Dedifferentiated amniotic fluid mesenchymal stem cell (primary cell): ENCODE data around the gene EIF1B.
"Not testable (repeated sequence)": the region's sequence is repeated elsewhere in the genome, so short reads cannot be mapped to it uniquely, and the experiment has no call there.

Source experiments
- DNase-seq: peaks from one replicate; pipeline ENCODE4 v3.0.0-alpha.2; 2016; ENCODE audit errors: extremely low spot score

The EIF1B gene

DNA sequence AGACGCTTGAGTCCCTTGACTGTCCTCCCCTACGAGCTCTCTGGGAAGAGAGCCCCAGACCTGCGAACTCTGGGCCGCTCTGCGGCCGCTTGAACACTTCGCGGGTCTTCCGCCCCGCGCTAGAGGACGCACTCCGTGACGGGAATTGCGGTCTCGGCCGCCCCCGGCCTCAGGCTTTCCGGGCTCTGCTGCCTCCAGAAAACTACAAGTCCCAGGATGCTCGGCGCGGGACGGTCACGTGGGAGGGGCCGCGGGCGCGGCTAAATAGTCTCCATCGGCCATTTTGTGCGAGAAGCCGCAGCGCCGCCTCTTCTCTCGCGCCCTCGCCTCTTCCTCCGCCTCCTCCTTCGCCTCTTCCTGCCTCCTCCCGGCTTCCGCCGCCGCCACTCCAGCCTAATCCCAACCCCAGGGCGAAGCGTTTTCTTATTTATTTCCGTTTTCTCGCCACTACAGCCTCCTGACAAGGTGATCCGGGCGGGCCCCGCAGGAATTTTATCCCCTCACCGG lies at the start of gene EIF1B:
Gene EIF1B, plus strand, starts transcription at position 290 of the 507 bp plus-strand sequence. CDS start 235 bp downstream, outside the sequence.
- DNase-seq: peak; percentile 98

DNA sequence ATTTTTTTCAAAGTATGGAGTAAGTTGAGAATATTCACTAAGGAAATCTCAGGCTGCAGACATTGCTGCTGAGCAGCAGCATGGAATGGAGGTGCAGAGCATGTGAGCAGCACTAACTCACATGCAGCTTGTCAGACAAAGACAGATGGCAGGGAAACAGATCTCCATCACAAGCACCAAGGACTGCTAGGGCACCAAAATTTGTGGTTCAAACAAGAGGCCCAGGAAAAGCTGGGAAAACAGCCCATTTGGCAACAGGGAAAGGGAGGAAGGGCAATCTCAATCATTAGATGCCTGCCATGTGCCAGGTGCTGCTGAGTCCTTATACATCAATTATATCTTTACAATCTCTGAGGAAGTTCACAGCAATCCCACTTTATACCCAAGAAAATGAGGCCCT lies 47.2 kb upstream of the EIF1B start:
- DNase-seq: no peak

DNA sequence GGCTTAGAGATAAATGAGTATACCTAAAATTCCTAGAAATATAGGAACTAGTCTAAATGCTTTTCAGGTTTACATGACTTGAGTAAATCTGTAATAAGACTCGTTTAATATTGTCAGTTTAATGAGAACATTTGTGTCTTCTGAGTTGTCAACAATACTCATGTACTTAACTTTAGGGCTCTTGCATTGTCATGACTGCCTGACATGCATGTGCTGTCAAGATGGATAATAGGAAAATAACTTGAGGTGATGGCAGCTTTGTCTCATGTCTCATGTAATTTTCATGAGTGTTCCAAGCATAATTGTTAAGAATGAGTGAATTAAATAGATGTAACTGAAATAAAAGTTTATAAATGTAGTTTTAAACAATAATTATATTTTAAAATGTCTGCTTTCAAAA lies 45.1 kb upstream of the EIF1B start:
- DNase-seq: no peak

DNA sequence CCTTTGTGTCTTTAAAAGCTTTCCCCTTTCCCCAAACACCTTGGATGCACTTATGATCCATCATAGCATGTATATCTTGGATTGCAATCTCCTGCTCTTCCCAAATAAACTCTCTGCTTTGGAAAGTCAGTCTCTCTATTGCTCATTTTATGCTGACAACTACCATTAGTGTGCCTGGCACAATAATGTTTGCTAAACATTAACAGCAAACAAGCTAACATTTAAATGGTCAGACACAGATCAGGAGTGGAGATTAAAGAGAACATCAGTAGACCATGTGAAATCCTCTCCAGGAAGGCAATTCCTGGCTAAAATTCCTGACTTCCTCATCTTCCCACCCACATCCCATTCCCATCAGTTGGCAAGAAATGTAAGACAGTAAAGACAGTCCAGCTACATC lies 44.3 kb upstream of the EIF1B start:
- no peak for DNase-seq

DNA sequence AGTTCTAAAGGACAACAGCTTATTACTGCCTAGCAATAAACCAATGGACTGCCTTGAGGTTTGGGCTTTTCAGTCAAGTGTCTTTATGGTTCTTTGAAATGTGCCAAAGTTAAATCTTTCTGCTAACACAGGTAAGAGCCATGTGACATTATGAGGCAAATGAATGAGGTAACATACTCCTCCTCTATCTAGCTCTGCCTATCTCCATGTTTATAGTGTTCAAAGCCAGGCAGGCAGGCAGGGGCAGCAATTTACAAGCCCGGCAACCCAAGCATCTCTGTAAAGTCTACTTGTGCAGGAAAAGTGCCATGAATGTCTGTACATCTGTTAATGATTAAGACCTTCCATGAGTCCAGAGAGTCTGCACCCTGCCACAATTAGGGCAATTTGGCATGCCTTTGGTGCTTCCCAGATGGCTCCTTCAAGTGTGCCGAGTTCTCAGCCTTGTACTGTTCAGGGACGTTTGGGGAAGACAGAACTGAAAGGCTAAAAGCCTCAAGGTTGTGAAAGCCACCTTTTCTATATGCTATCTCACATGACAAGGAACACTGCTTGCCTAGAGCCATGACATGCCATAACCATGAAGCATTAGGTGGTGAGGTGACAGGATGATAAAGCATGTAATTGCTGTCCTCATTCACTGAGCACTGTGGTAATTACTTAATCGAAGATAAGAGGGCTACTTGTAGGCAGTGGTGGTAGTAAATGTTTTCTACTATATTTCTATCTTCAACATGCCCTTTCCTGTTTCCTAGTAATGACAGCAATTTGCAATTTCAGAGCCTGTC lies 41.4 kb upstream of the EIF1B start:
- DNase-seq: no peak

DNA sequence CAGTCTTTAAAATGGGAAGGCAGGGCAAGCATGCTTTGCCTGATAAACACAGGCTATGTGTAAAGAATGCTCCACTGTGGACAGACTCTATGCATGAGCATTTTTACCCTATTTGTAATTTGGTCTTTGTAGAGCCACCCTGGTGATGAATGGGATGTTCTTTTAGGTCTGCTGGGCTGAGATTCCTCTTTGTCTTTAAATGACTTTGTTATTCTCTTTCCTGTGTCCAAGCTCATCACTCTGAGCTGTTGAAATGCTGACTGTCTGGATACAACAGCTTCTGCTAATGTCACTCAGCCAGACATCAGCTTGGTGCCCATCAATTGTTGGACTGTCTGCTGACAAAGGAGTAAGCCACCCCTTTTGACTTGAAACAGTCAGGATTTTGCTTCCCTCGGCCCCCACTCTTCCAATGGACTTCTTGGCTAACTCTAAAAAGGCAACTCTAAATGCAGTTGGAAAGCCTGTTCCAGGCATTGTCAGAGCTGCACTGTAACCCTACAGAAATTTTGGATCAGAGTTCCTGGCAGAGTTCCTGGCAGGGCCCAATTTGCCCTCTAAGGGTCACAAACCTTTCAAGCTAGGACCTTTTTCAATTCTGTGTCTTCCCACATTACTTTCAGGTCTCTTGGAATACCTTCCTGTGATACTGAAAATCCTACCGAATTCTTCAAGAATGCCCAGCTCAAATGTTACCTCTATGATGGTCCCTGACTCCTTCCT lies 40.5 kb upstream of the EIF1B start:
- DNase-seq: no peak

DNA sequence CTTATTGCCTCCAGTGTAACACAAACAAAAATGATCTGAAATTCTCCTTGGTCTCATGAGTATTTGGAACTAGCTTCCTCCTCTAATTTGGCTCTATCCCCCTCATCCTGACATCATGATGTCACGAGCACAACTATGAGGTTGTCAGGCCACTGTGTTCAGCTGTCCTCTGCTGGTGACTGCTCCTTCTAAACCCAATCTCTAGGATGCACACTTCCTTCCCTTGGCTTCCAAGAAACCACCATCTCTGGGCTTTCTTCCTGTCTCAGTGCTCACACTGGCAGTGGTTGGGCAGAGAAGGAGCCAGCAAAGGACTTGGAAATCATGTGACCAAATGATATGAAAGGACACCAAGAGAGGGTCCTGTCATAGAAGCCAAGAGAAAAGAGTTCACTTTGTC lies 30.7 kb upstream of the EIF1B start:
- DNase-seq: no peak

DNA sequence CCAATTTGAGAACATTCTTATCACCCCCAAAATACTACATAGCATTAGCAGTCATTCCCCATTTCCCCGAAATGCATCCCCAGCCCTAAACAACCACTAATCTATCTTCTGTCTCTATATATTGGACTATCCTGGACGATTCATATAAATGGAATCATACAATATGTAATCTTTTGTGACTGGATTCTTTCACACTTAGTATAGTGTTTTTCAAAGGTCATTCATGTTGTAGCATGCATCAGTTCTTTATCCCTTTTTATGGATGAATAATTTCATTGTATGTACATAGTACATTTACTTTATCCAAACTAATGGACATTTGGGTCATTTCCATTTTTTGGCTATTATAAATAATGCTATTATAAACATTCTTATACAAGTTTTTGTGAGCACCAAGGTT lies 27.5 kb upstream of the EIF1B start:
- DNase-seq: no peak

DNA sequence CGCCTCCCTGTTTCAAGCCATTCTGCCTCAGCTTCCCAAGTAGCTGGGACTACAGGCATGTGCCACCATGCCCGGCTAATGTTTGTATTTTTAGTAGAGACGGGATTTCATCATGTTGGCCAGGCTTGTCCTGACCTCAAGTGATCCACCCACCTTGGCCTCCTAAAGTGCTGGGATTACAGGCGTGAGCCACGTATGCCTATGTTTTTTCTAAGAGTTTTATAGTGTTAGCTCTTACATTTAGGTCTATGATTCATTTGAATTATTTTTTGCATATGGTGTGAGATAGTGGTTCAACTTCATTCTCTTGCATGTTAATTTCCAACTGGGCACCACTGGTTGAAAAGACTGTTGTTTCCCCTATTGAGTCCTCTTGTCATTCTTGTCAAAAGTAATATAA lies 26.4 kb upstream of the EIF1B start:
- not testable (repeated sequence) for DNase-seq

DNA sequence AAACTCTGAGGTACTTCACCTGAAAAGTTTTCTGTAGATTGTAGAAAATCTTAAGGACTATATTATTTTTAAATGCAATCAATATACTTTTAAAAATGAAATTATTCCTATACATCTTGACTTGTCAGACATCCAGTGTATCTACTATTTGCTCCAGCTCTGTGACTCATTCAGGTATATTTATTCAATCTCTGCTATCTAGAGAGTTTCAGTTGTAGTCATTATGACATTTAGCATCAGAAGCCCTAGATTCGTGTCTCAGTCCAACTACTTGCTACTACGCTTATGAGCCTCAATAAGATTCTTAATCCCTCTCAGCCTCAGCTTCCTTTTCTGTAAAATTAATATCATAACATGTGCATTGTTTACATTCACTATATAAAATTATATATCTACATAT lies 22.3 kb upstream of the EIF1B start:
- no peak for DNase-seq

DNA sequence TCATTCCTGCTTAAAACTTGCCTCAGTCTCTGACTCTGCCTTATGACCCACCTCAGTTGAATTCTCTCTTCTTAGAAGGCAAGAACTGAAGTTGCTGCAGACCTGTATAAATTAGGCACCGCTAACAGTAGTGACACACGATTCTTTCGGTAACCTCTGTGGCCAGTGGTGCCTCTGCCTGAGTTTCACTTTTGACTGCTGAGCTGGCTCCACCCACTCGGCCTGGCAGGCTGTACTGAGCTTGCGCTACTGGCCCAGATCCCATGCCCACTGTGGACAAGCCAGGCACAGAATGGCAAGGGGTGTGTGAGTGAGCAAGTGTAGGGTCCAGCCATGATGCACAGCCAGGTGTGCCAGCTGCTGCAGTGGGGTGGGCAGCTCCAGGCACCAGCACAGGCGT lies 19.1 kb upstream of the EIF1B start:
- no peak for DNase-seq

DNA sequence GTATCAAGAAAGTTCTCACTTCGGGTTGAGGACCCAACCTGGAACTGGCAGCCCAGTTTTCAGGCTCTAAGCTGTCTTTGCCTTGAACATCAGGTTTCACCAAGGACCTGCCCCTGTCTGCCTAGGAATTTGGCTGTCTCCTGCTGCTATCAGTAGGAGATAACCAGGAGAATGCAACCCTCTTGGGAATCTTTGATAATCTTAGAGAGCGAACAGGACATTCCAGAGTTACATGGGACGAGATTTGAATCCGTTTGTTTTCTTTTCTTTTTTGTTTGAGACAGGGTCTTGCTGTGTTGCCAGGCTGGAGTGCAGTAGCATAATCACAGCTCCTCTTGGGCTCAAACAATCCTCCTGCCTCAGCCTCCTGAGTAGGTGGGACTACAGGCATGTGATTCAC lies 18.0 kb upstream of the EIF1B start:
- DNase-seq: no peak

DNA sequence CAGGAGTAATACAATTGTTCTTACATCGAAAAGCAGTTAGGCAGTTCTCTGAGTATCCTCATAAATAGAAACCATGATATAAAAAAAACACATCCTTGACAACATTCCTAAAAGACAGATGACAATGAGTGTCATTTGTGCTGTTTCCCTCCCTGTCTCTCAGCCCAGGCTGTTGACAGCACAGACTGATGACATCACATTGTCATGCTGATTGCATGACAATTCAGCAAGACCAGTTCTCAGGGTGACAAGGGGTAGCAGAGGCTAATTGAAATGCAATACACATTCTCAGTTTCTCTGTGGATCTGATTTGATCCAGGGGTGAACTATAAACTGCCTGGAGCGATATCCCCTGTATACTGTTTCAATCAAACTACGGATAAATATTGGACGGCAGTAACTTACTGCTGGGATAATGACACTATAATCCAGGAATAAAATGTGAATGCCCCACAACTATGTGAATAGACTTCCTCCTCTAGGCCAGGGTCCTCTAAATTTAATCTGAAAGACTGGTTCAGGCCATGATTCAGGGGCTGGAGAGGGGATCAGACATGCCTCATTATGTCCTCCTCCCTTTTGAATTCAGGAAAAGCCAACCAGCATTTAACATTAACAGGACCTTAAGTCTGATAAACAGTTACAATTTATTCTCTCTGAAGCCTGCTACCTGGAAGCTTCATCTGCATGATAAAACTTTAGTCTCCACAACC lies 16.7 kb upstream of the EIF1B start:
- DNase-seq: no peak

DNA sequence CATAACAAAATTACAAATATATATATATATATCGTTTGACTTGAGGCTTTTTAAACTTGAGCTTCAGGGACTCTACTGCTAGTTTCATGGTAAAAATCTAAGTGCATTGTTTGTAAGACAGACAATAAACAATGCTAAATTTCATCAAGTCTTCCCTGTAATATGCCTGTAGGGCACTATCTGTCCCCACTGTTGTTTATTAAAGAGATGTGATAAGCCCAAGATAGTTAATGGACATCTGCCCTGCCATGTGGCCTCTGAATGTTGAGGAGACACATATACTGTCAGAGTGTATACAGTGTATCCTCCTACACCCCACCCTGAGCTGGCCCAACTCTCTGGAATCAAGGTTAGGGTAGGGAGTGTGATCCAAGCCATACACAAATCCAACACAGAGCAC lies 15.1 kb upstream of the EIF1B start:
- no peak for DNase-seq

DNA sequence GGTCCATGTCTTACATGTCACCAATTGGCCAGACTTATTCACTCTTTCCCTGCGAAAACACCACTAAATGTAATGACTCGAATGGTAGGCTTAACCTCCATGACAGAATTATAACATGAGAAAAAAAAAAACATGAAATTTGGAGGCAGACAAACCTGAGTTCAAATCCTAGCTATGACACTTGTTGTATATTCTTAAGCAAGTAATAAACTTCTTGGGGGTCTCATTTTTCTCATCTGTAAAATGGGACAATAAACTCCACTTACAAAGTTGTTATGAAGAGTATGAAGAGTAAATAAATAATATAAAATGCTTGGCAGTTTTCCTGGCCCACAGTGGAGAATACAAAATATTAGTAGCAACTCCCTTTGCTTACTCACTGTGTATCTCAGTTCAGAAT lies 11.4 kb upstream of the EIF1B start:
- no peak for DNase-seq

DNA sequence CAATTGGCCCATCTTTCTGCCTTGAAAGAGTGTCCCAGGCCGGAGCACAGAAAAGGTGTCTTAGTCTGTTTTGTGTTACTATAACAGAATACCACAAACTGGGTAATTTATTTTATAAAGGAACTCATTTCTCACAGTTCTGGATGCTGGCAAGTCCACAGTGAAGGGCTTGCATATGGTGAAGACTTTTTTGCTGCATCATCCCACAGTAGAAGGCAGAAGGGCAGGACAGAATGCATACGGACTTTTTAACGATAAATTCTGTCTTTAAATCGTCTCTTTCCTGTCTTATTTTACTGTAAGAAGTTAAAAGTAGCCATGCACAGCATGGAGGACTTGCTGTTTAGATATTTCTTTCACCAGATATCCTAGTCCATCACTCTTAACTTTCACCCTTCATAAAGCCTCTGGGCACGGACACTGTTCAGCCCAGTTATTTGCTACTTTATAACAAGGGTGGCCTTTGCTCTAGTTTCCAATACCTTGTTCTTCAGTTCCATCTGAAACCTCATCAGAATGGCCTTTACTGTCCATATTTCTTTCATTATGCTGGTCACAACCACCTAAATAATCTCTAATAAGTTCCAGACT lies 10.3 kb upstream of the EIF1B start:
- no peak for DNase-seq

DNA sequence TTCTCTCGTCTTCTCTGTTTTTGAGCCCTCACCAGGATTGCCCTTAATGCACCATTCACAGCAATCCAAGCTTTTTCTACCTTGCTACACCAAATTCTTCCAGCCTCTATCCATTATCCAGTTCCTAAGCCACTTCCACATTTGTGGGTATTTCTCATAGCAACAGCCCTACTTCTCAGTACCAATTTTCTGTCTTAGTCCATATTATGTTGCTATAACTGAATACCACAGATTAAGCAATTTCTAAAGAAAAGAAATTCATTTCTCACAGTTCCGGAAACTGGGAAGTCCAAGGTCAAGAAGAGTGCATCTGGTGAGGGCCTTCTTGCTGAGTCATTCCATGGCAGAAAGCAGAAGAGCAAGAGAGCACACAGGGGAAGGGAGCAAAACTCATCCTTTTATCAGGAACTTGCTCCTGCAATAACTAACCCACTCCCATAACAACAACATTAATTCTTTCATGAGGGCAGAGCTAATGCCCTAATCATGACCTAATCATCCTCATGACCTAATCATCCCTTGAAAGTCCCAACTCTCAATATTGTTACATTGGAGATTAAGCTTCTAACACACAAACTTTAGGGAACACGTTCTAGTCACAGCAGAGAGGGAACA lies 9.7 kb upstream of the EIF1B start:
- no peak for DNase-seq

DNA sequence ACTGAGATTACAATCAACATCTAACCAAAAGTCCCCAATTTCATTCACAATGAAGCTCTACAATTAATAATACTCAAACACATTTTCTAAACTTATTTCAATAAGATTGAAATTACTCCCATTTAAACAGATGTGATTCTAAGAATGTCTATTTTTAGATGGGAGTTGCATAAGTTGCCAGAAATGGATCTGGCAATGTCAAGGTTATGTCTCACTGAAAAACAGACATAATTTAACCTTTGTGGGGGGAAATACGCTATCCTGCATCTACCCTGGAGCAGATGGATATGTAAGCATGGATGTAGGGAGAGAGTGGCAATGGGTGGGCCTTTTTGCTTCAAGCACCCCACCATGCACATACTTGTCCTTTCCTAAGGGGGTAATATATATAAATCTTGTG lies 6.7 kb upstream of the EIF1B start:
- DNase-seq: no peak

DNA sequence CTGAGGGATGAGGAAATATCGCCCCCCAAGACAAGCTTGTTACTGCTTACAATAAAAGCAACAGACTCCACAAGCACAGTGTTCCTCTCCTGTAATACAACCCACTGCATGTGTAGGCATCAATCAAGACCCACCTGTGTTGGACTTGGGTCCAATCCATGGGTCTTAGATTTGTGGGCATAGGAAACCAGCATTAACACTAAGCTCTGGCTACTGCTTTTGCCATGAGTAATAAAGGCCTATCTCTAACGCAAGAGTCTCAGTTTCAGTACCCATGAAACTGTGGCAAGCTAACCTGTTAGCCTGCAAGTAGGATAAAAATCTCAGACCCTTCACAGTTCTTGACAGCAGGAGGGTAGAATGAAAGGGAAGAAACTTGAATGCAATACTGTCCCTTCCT lies 5.2 kb upstream of the EIF1B start:
- DNase-seq: no peak

DNA sequence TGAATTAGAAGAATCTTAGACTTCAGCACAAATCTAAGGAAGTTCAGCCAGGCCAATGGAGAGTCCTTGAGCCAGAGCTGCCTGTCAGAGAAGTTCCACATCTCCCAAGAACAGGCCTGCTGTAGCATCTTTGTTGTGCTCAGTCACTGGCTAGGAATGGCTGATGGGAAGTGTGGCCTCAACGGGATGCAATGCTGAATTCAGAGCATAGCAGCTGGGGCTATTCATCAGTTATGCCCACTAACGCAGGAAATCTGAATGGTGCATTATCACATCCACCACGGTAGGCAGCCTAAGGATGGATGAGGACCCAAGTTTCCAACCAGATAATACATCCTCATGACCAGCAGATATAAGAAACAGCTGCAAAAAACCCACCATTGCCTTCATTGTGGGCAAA lies 3.2 kb upstream of the EIF1B start:
- DNase-seq: no peak

DNA sequence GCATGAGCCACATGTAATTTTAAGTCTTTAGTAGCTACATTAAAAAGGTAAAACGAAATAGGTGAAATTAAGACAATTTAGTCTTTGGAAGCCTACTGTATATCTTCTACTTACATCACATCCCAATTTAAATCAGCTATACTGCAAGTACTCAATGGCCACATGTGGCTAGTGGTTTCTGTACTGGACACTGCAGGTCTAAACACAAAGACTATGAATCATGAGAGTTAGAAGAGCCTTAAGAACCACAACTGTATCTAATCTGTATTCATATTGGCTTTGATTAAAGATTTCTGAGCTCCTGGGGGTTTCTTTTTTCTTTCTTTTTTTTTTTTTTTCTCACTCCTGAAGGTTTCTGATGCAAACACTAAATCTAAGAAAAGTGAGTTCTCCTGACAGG lies 2.3 kb upstream of the EIF1B start:
- DNase-seq: no peak
